Mesenchymal stem cell (in vitro differentiated cells and primary cell): ENCODE measurements around the gene KLHL36.
A peak's percentile ranks its signal among the peaks of the same experiment; 100 is the strongest.
"Not testable (repeated sequence)": the region's sequence is repeated elsewhere in the genome, so short reads cannot be mapped to it uniquely, and the experiment has no call there.

Experiments
- DNase-seq: peaks from one replicate; pipeline ENCODE4 v3.0.0-alpha.2; 2013
- H2AFZ ChIP-seq: one replicate; pipeline ENCODE4 v1.6.1; 2013; ENCODE audit warnings: low read depth, mild to moderate bottlenecking, control low read depth, inconsistent platforms, low read length, moderate library complexity
- H2AK5ac ChIP-seq: 2 replicates; pipeline ENCODE4 v1.6.1; 2013; ENCODE audit warnings: low read length, moderate library complexity, mild to moderate bottlenecking, inconsistent platforms; ENCODE audit not compliant: severe bottlenecking
- H2BK120ac ChIP-seq: one replicate; pipeline ENCODE4 v1.6.1; 2013; ENCODE audit warnings: low read depth, mild to moderate bottlenecking, inconsistent platforms, low read length, moderate library complexity
- H2BK12ac ChIP-seq, 2 experiments: one replicate each; pipeline ENCODE4 v1.6.1; 2013; ENCODE audit warnings: inconsistent platforms in 2 of 2, low read length in 2 of 2, mild to moderate bottlenecking in 2 of 2, moderate library complexity in 2 of 2, control low read depth in 1 of 2
- H2BK15ac ChIP-seq: one replicate; pipeline ENCODE4 v1.6.1; 2013; ENCODE audit warnings: mild to moderate bottlenecking, low read depth, inconsistent platforms; ENCODE audit not compliant: poor library complexity, severe bottlenecking
- H2BK5ac ChIP-seq: 2 replicates; pipeline ENCODE4 v1.6.1; 2013; ENCODE audit warnings: low read depth, mild to moderate bottlenecking, low read length, control low read depth, inconsistent platforms; ENCODE audit not compliant: poor library complexity, severe bottlenecking
- H3K14ac ChIP-seq, 2 experiments: one replicate each; pipeline ENCODE4 v1.6.1; 2013; ENCODE audit warnings: inconsistent platforms in 2 of 2, low read length in 2 of 2, control low read depth in 1 of 2, mild to moderate bottlenecking in 1 of 2, moderate library complexity in 1 of 2
- H3K18ac ChIP-seq, 2 experiments: one replicate each; pipeline ENCODE4 v1.6.1; 2013; ENCODE audit warnings: inconsistent platforms in 2 of 2, low read length in 2 of 2, control low read depth in 1 of 2, low read depth in 1 of 2, mild to moderate bottlenecking in 1 of 2
- H3K23ac ChIP-seq, 2 experiments: one replicate each; pipeline ENCODE4 v1.6.1; 2013; ENCODE audit warnings: inconsistent platforms in 2 of 2, low read length in 2 of 2, mild to moderate bottlenecking in 2 of 2, moderate library complexity in 2 of 2, control low read depth in 1 of 2
- H3K27ac ChIP-seq: 2 replicates; pipeline ENCODE4 v1.5.1; 2013; ENCODE audit warnings: mild to moderate bottlenecking, moderate library complexity, low read length, control low read depth, inconsistent platforms; ENCODE audit not compliant: poor library complexity, severe bottlenecking
- H3K27me3 ChIP-seq, 2 experiments: 2 replicates each; pipeline versions ENCODE4 v1.6.1 to v1.7.0; 2013; ENCODE audit warnings: low read length in 2 of 2, mild to moderate bottlenecking in 2 of 2, moderate library complexity in 2 of 2, control low read depth in 1 of 2, inconsistent platforms in 1 of 2; ENCODE audit not compliant: control insufficient read depth in 1 of 2, insufficient read depth in 1 of 2
- H3K36me3 ChIP-seq, 2 experiments: 2 replicates each; pipeline versions ENCODE4 v1.6.1 to v1.7.0; 2013; ENCODE audit warnings: low read length in 2 of 2, control low read depth in 1 of 2, inconsistent platforms in 1 of 2, low read depth in 1 of 2, mild to moderate bottlenecking in 1 of 2; ENCODE audit not compliant: insufficient read depth in 2 of 2, control insufficient read depth in 1 of 2
- H3K4ac ChIP-seq, 2 experiments: one replicate each; pipeline ENCODE4 v1.6.1; 2013; ENCODE audit warnings: inconsistent platforms in 2 of 2, low read length in 2 of 2, mild to moderate bottlenecking in 2 of 2, moderate library complexity in 2 of 2, control low read depth in 1 of 2, low read depth in 1 of 2
- H3K4me1 ChIP-seq: 2 replicates; pipeline ENCODE4 v1.6.1; 2013; ENCODE audit warnings: low read depth, low read length, control low read depth; ENCODE audit not compliant: control insufficient read depth, insufficient read depth
- H3K4me2 ChIP-seq: 2 replicates; pipeline ENCODE4 v1.6.1; 2013; ENCODE audit warnings: low read length, mild to moderate bottlenecking, inconsistent platforms; ENCODE audit not compliant: poor library complexity, severe bottlenecking
- H3K4me3 ChIP-seq, 2 experiments: 2 replicates each; pipeline versions ENCODE4 v1.5.1 to v1.7.0; 2013; ENCODE audit warnings: low read length in 2 of 2, mild to moderate bottlenecking in 2 of 2, control low read depth in 1 of 2, low read depth in 1 of 2; ENCODE audit not compliant: insufficient read depth in 1 of 2
- H3K79me1 ChIP-seq: replicated peaks from 2 replicates; pipeline ENCODE4 v1.6.1; 2013; ENCODE audit warnings: mild to moderate bottlenecking, control low read depth, low read length, inconsistent platforms; ENCODE audit not compliant: poor library complexity, severe bottlenecking
- H3K9ac ChIP-seq: 2 replicates; pipeline ENCODE4 v1.7.0; 2013; ENCODE audit warnings: mild to moderate bottlenecking, low read length, moderate library complexity
- H3K9me3 ChIP-seq: 2 replicates; pipeline ENCODE4 v1.7.0; 2013; ENCODE audit warnings: mild to moderate bottlenecking, low read length; ENCODE audit not compliant: control insufficient read depth
- H4K8ac ChIP-seq: one replicate; pipeline ENCODE4 v1.6.1; 2013; ENCODE audit warnings: inconsistent platforms, mild to moderate bottlenecking, low read length, moderate library complexity
- H4K91ac ChIP-seq: one replicate; pipeline ENCODE4 v1.6.1; 2013; ENCODE audit warnings: mild to moderate bottlenecking, low read length, inconsistent platforms
- WGBS: methylation state at CpG from one replicate; pipeline ENCODE4 v1.1.7; 2013; ENCODE audit warnings: mixed read lengths; 5-methylcytosine and 5-hydroxymethylcytosine counted together

Gene KLHL36

GRCh38 chr16:84631886-84632285 lies 16.4 kb upstream of the KLHL36 start:
- H3K27me3 ChIP-seq, result no peaks in the 10 kb centered on the region
- no peak overlapping the region for H2BK120ac ChIP-seq
- H2BK12ac ChIP-seq, result no peak overlapping the region
- peaks cover 5% of the 10 kb centered on the region for H3K4me1 ChIP-seq
- no peak overlapping the region for H3K4me2 ChIP-seq
- H4K8ac ChIP-seq, result no peak overlapping the region
- H3K9me3 ChIP-seq, result no peaks in the 10 kb centered on the region
- H3K23ac ChIP-seq, result no peak overlapping the region
- H2AK5ac ChIP-seq, result no peak overlapping the region
- no peak overlapping the region for H3K9ac ChIP-seq
- no peak for DNase-seq
- H3K14ac ChIP-seq, result no peak overlapping the region
- no peak overlapping the region for H3K27ac ChIP-seq
- H3K18ac ChIP-seq, result no peak overlapping the region
- no peaks in the 10 kb centered on the region for H3K36me3 ChIP-seq
- H3K4me3 ChIP-seq, result no peak overlapping the region
- no peak overlapping the region for H2AFZ ChIP-seq
- no peak overlapping the region for H2BK5ac ChIP-seq
- H3K4ac ChIP-seq, result no peak overlapping the region
- H3K79me1 ChIP-seq, result no peaks in the 10 kb centered on the region
- WGBS, result 95% methylated on average over 6 of the region's 6 CpGs
- no peak overlapping the region for H2BK15ac ChIP-seq
- H4K91ac ChIP-seq, result no peak overlapping the region

- H3K27me3 ChIP-seq, H2BK5ac ChIP-seq, H4K91ac ChIP-seq, H3K9me3 ChIP-seq, H3K4me2 ChIP-seq, H3K4ac ChIP-seq, H2AFZ ChIP-seq, H3K18ac ChIP-seq, H3K14ac ChIP-seq, H3K79me1 ChIP-seq, H3K9ac ChIP-seq, H2BK12ac ChIP-seq, H3K4me3 ChIP-seq, H2BK15ac ChIP-seq, H3K23ac ChIP-seq, H3K27ac ChIP-seq, H4K8ac ChIP-seq, DNase-seq, H2AK5ac ChIP-seq, H3K4me1 ChIP-seq, H2BK120ac ChIP-seq, H3K36me3 ChIP-seq: not testable (repeated sequence)
- 96% methylated on average over 7 of the region's 7 CpGs for WGBS
Measured at GRCh38 chr16:84632862-84633261, 15.4 kb upstream of the KLHL36 start.

GRCh38 chr16:84633622-84634021 lies 14.7 kb upstream of the KLHL36 start:
- no peak overlapping the region for H2AK5ac ChIP-seq
- no peak overlapping the region for H4K91ac ChIP-seq
- no peak overlapping the region for H2BK120ac ChIP-seq
- H3K27ac ChIP-seq, result no peak overlapping the region
- DNase-seq, result peak; percentile 69
- peak overlapping the region; percentile 8 for H3K9ac ChIP-seq
- peak overlapping the region in 1 of 2 experiments; percentile 18 for H2BK12ac ChIP-seq
- H3K14ac ChIP-seq, result no peak overlapping the region
- no peaks in the 10 kb centered on the region for H3K27me3 ChIP-seq
- no peaks in the 10 kb centered on the region for H3K79me1 ChIP-seq
- H3K36me3 ChIP-seq, result no peaks in the 10 kb centered on the region
- WGBS, result 58% methylated on average over 9 of the region's 9 CpGs
- H3K23ac ChIP-seq, result no peak overlapping the region
- H3K18ac ChIP-seq, result peak overlapping the region in 1 of 2 experiments; percentile 28
- no peak overlapping the region for H3K4me2 ChIP-seq
- H3K4ac ChIP-seq, result no peak overlapping the region
- H3K9me3 ChIP-seq, result no peaks in the 10 kb centered on the region
- peak overlapping the region; percentile 19 for H4K8ac ChIP-seq
- H3K4me1 ChIP-seq, result peaks cover 2% of the 10 kb centered on the region
- peak overlapping the region in 1 of 2 experiments; percentile 42 for H3K4me3 ChIP-seq
- H2BK5ac ChIP-seq, result no peak overlapping the region
- H2AFZ ChIP-seq, result no peak overlapping the region
- no peak overlapping the region for H2BK15ac ChIP-seq

DNA sequence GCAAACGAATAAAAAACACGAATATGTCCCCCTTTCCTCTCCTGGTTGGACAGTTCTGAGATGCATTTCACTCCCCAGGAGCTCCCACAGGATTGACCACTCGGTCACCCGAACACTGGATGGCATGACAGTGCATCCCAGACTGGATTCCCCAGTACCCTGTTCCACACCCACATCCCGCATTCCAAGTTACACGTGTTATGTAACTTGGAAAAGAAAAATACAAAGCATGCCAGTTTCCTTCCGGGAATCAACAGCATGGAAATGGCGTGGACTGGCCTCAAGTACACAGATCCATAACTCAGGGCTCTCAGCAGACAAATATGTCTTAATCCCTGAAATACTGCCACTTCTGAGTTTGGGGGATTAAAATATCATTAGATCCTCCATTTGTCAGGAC lies 12.6 kb upstream of the KLHL36 start:
- no peak overlapping the region for H3K14ac ChIP-seq
- H3K23ac ChIP-seq, result no peak overlapping the region
- H4K8ac ChIP-seq, result no peak overlapping the region
- no peak overlapping the region for H2BK5ac ChIP-seq
- H2AK5ac ChIP-seq, result no peak overlapping the region
- no peak overlapping the region for H4K91ac ChIP-seq
- WGBS, result 93% methylated on average over 8 of the region's 8 CpGs
- peaks cover 8% of the 10 kb centered on the region for H3K4me1 ChIP-seq
- no peak overlapping the region for H3K4me3 ChIP-seq
- H3K79me1 ChIP-seq, result no peaks in the 10 kb centered on the region
- H3K4me2 ChIP-seq, result no peak overlapping the region
- no peak overlapping the region for H3K27ac ChIP-seq
- no peak overlapping the region for H2BK15ac ChIP-seq
- no peaks in the 10 kb centered on the region for H3K9me3 ChIP-seq
- no peak overlapping the region for H2BK12ac ChIP-seq
- DNase-seq, result no peak
- no peak overlapping the region for H2AFZ ChIP-seq
- H3K36me3 ChIP-seq, result no peaks in the 10 kb centered on the region
- H3K9ac ChIP-seq, result no peak overlapping the region
- H2BK120ac ChIP-seq, result no peak overlapping the region
- H3K18ac ChIP-seq, result no peak overlapping the region
- H3K4ac ChIP-seq, result no peak overlapping the region
- no peaks in the 10 kb centered on the region for H3K27me3 ChIP-seq
